H1 (cell line): ENCODE data around the gene EPHA4. TPM values are rescaled to one million over a fixed set of nuclear protein-coding genes. Genes with fewer than 3 reads are reported as not detected.

Source experiments
- CTCF ChIA-PET: fragments of 300-600 bp; sonication (Branson Sonifier 250); formaldehyde crosslinking; loops from one replicate; lab custom pipeline; 2021; ENCODE audit not compliant: partially characterized antibody; lab: Charles Lee
- POLR2A ChIA-PET: fragments of 300-600 bp; sonication (Branson Sonifier 250); formaldehyde crosslinking; loops from one replicate; lab custom pipeline; 2021; ENCODE audit warnings: inconsistent platforms; ENCODE audit not compliant: partially characterized antibody; lab: Charles Lee
- DNase-seq, 2 experiments: peaks; one replicate each; pipeline versions ENCODE4 v3.0.0 to v3.0.0-alpha.2; 2010 to 2022; ENCODE audit warnings: low spot score in 2 of 2, low read depth in 1 of 2, mixed read lengths in 1 of 2
- FAIRE-seq: peaks from 2 replicates; lab custom pipeline; 2011; peaks lifted over from hg19 to GRCh38; lab: Jason Lieb, UNC
- H2AFZ ChIP-seq: 2 replicates; pipeline ENCODE4 v1.8.1; 2012; ENCODE audit warnings: low read length, inconsistent platforms
- H2AK5ac ChIP-seq: 2 replicates; pipeline ENCODE4 v1.6.1; 2013; ENCODE audit warnings: low read depth, low read length
- H2BK120ac ChIP-seq: replicated peaks from 2 replicates; pipeline ENCODE3; 2013; ENCODE audit warnings: low read depth, low read length, inconsistent platforms
- H2BK12ac ChIP-seq: 2 replicates; pipeline ENCODE4 v1.6.1; 2013; ENCODE audit warnings: low read depth, low read length
- H2BK15ac ChIP-seq: 2 replicates; pipeline ENCODE4 v1.6.1; 2013; ENCODE audit warnings: low read length
- H2BK20ac ChIP-seq: 2 replicates; pipeline ENCODE4 v1.6.1; 2013; ENCODE audit warnings: low read length
- H2BK5ac ChIP-seq: 2 replicates; pipeline ENCODE4 v1.6.1; 2013; ENCODE audit warnings: low read depth, low read length
- H3K14ac ChIP-seq: 2 replicates; pipeline ENCODE4 v1.6.1; 2013; ENCODE audit warnings: inconsistent platforms; ENCODE audit not compliant: insufficient read length
- H3K18ac ChIP-seq: 2 replicates; pipeline ENCODE4 v1.6.1; 2013; ENCODE audit warnings: low read length; ENCODE audit errors: extremely low read depth
- H3K23ac ChIP-seq: 2 replicates; pipeline ENCODE4 v1.6.1; 2013; ENCODE audit warnings: inconsistent platforms; ENCODE audit not compliant: insufficient read length
- H3K23me2 ChIP-seq: 2 replicates; pipeline ENCODE4 v1.6.1; 2013; ENCODE audit warnings: low read depth, low read length
- H3K27ac ChIP-seq: 2 replicates; pipeline ENCODE4 v1.6.1; 2011; ENCODE audit warnings: low read depth, low read length, inconsistent platforms
- H3K27me3 ChIP-seq, 4 experiments: replicated peaks in 1 of 4; 1 replicate in 1 of 4; 2 replicates in 3 of 4; pipeline versions ENCODE4 v1.6.1 to v1.8.1; 2011 to 2013; ENCODE audit warnings: low read length in 3 of 4, mild to moderate bottlenecking in 3 of 4, inconsistent platforms in 2 of 4, mixed read lengths in 2 of 4, moderate library complexity in 1 of 4; ENCODE audit not compliant: control insufficient read depth in 3 of 4, insufficient read depth in 3 of 4; ENCODE audit errors: extremely low read depth in 1 of 4
- H3K36me3 ChIP-seq, 4 experiments: 2 replicates each; pipeline versions ENCODE4 v1.6.1 to v1.8.1; 2011 to 2013; ENCODE audit warnings: mild to moderate bottlenecking in 4 of 4, low read length in 3 of 4, moderate library complexity in 2 of 4, control low read depth in 1 of 4, inconsistent platforms in 1 of 4; ENCODE audit not compliant: insufficient read depth in 4 of 4, control insufficient read depth in 2 of 4
- H3K4ac ChIP-seq: replicated peaks from 2 replicates; pipeline ENCODE3; 2013; ENCODE audit warnings: low read length, low read depth, mixed read lengths, inconsistent platforms; ENCODE audit not compliant: insufficient read length
- H3K4me1 ChIP-seq, 4 experiments: replicated peaks in 1 of 4; 1 replicate in 1 of 4; 2 replicates in 3 of 4; pipeline versions ENCODE4 v1.6.1 to v1.8.1; 2011 to 2013; ENCODE audit warnings: low read length in 3 of 4, inconsistent platforms in 2 of 4, mixed read lengths in 1 of 4; ENCODE audit not compliant: insufficient read depth in 4 of 4, control insufficient read depth in 3 of 4
- H3K4me2 ChIP-seq, 2 experiments: 2 replicates each; pipeline versions ENCODE4 v1.6.1 to v1.8.1; 2011 to 2013; ENCODE audit warnings: low read depth in 2 of 2, low read length in 2 of 2, control low read depth in 1 of 2, inconsistent platforms in 1 of 2, mild to moderate bottlenecking in 1 of 2; ENCODE audit not compliant: insufficient read depth in 1 of 2
- H3K4me3 ChIP-seq, 4 experiments: fragments of 200-600, 300-600 bp in 1 of 4; sonication (generic), shearing (Covaris generic), sonication (Bioruptor Twin) in 1 of 4; 2 replicates each; pipeline versions ENCODE4 v1.5.1 to v1.8.1; 2011 to 2016; ENCODE audit warnings: low read length in 4 of 4, low read depth in 3 of 4, control low read depth in 2 of 4, inconsistent platforms in 2 of 4, mild to moderate bottlenecking in 2 of 4, mixed read lengths in 1 of 4, moderate library complexity in 1 of 4; ENCODE audit not compliant: insufficient read depth in 2 of 4; ENCODE audit errors: extremely low read depth in 1 of 4
- H3K56ac ChIP-seq: replicated peaks from 2 replicates; pipeline ENCODE3; 2013; ENCODE audit warnings: low read depth, mild to moderate bottlenecking, mixed read lengths, low read length, inconsistent platforms; ENCODE audit not compliant: insufficient read length
- H3K79me1 ChIP-seq: 2 replicates; pipeline ENCODE4 v1.6.1; 2013; ENCODE audit warnings: low read depth, low read length, control low read depth
- H3K79me2 ChIP-seq, 2 experiments: 2 replicates each; pipeline versions ENCODE4 v1.6.1 to v1.8.1; 2012 to 2013; ENCODE audit warnings: low read length in 2 of 2, mild to moderate bottlenecking in 2 of 2, inconsistent platforms in 1 of 2; ENCODE audit not compliant: insufficient read depth in 2 of 2, control insufficient read depth in 1 of 2
- H3K9ac ChIP-seq, 4 experiments: replicated peaks in 1 of 4; 1 replicate in 1 of 4; 2 replicates in 3 of 4; pipeline versions ENCODE4 v1.6.1 to v1.8.1; 2011 to 2013; ENCODE audit warnings: low read depth in 3 of 4, low read length in 3 of 4, control low read depth in 2 of 4, mild to moderate bottlenecking in 2 of 4, moderate library complexity in 2 of 4, inconsistent platforms in 1 of 4; ENCODE audit errors: extremely low read depth in 1 of 4
- H3K9me3 ChIP-seq, 2 experiments: 2 replicates each; pipeline versions ENCODE4 v1.6.1 to v1.8.1; 2012 to 2013; ENCODE audit warnings: mild to moderate bottlenecking in 2 of 2, moderate library complexity in 2 of 2, control low read depth in 1 of 2, inconsistent platforms in 1 of 2, low read depth in 1 of 2, low read length in 1 of 2, mixed read lengths in 1 of 2; ENCODE audit not compliant: insufficient read depth in 2 of 2
- H4K20me1 ChIP-seq, 2 experiments: replicated peaks in 1 of 2; 2 replicates each; pipeline versions ENCODE3 to v1.8.1; 2011 to 2013; ENCODE audit warnings: inconsistent platforms in 2 of 2, low read length in 2 of 2, mild to moderate bottlenecking in 1 of 2; ENCODE audit not compliant: insufficient read depth in 2 of 2, control insufficient read depth in 1 of 2
- H4K5ac ChIP-seq: 2 replicates; pipeline ENCODE4 v1.6.1; 2013; ENCODE audit warnings: low read length, low read depth, mixed read lengths, inconsistent platforms; ENCODE audit not compliant: insufficient read length
- H4K8ac ChIP-seq: 2 replicates; pipeline ENCODE4 v1.8.0; 2013; ENCODE audit warnings: mild to moderate bottlenecking, moderate library complexity, low read length, inconsistent platforms; ENCODE audit not compliant: insufficient read depth; ENCODE audit errors: extremely low read depth
- H4K91ac ChIP-seq: replicated peaks from 2 replicates; pipeline ENCODE3; 2013; ENCODE audit warnings: low read length, mixed read lengths, inconsistent platforms; ENCODE audit not compliant: insufficient read length
- CBX8 ChIP-seq: fragments of 300-800, 300-1000 bp; sonication (generic); IDR thresholded peaks from 2 replicates; pipeline ENCODE4 v1.7.1; 2016; ENCODE audit warnings: low read depth, low read length, borderline replicate concordance
- RAD21 ChIP-seq, 2 experiments: IDR thresholded peaks in 1 of 2; conservative IDR thresholded peaks in 1 of 2; 2 replicates each; pipeline ENCODE4 v1.6.1; 2011; ENCODE audit warnings: low read depth in 2 of 2, low read length in 2 of 2, improper control_type of control experiment in 1 of 2, inconsistent platforms in 1 of 2, mild to moderate bottlenecking in 1 of 2, moderate library complexity in 1 of 2
- SRF ChIP-seq: IDR thresholded peaks from 2 replicates; pipeline ENCODE4 v1.6.1; 2011; ENCODE audit warnings: mild to moderate bottlenecking, low read depth, low read length, moderate library complexity
- TCF12 ChIP-seq: IDR thresholded peaks from 2 replicates; pipeline ENCODE4 v1.6.1; 2011; ENCODE audit warnings: low read depth, mild to moderate bottlenecking, low read length
- WGBS, 2 experiments: shearing (Covaris generic) in 1 of 2; methylation state at CpG; one replicate each; pipeline versions ENCODE4 v1.1.6 to v1.1.7; 2013 to 2015; ENCODE audit warnings: low lambda C conversion rate in 2 of 2, mixed read lengths in 2 of 2, inconsistent platforms in 1 of 2, low coverage in 1 of 2, missing lambda C conversion rate in 1 of 2; ENCODE audit not compliant: insufficient replicate concordance in 2 of 2, insufficient coverage in 1 of 2, insufficient read length in 1 of 2; ENCODE audit errors: extremely low coverage in 1 of 2, missing lambda C conversion rate in 1 of 2; 5-methylcytosine and 5-hydroxymethylcytosine counted together
- polyA plus RNA-seq, 7 experiments: library from polyadenylated mRNA; depleted of rRNA in 3 of 7; stranded (reverse) in 5 of 7; unstranded in 2 of 7; fragments of >200 nt in 5 of 7; fragments of 200-250 nt in 2 of 7; gene quantifications; 1 replicate in 5 of 7; 2 replicates in 1 of 7; 4 replicates in 1 of 7; pipeline versions ENCODE4 v1.2.1 to v1.2.3, GENCODE V29; 2011 to 2013; ENCODE audit warnings: missing spikeins in 2 of 7, mixed read lengths in 2 of 7
- total RNA-seq: library from RNA; stranded (reverse); fragmentation: NEBNext Ultra II Directional; extraction: Animal tissue kit (Norgen Biotek cat#: 25700); gene quantifications from 2 replicates; pipeline ENCODE4 v1.2.1, GENCODE V29; 2021

EPHA4 gene
- total and polyA plus RNA-seq, 2 of the 8 experiments (the other 6 are each of a cell fraction or from before 2014, with no cell fraction given): 4.3 to 5.7 TPM

- H3K27me3 ChIP-seq: no peaks in the 10 kb centered on the region
- H4K8ac ChIP-seq: no peak overlapping the region
- H4K20me1 ChIP-seq: no peaks in the 10 kb centered on the region
- DNase-seq: no peak
- no peak overlapping the region for H2BK120ac ChIP-seq
- H3K79me1 ChIP-seq: no peaks in the 10 kb centered on the region
- no peak for FAIRE-seq
- no peaks in the 10 kb centered on the region for H3K79me2 ChIP-seq
- CTCF ChIA-PET: interaction anchor here (1.5 kb wide), 1 partner anchor 8 kb away, joined by 4 read pairs; no protein-coding TSS in a partner anchor
- no peak overlapping the region for H2BK12ac ChIP-seq
- no peak overlapping the region for H3K4ac ChIP-seq
- no peak overlapping the region for H3K23ac ChIP-seq
- no peak overlapping the region for H3K14ac ChIP-seq
- no peaks in the 10 kb centered on the region for H3K23me2 ChIP-seq
- no peak overlapping the region for H2AFZ ChIP-seq
- no peak overlapping the region for H2BK15ac ChIP-seq
- TF ChIP-seq SRF (no peak), TCF12 (no peak), CBX8 (no peak), RAD21 (IDR thresholded peaks at IDR 0.05 in 1 of 2, conservative IDR thresholded peaks at IDR 0.05 in 1 of 2; ENCODE audit: low read depth in 2 of 2, low read length in 2 of 2) (no peak)
- no peak overlapping the region for H3K9ac ChIP-seq
- H3K18ac ChIP-seq: no peak overlapping the region
- no peak overlapping the region for H2AK5ac ChIP-seq
- H3K56ac ChIP-seq: no peak overlapping the region
- no peaks in the 10 kb centered on the region for H3K9me3 ChIP-seq
- H2BK20ac ChIP-seq: no peak overlapping the region
- no peak overlapping the region for H4K91ac ChIP-seq
- no peaks in the 10 kb centered on the region for H3K36me3 ChIP-seq
- no peak overlapping the region for H2BK5ac ChIP-seq
- WGBS, 2 experiments: 89% methylated on average over 4 of the region's 4 CpGs; no CpG with 5 or more reads in 1 of the 2 experiments
- H3K4me1 ChIP-seq: no peaks in the 10 kb centered on the region
- POLR2A ChIA-PET: no interaction called here
- H3K4me2 ChIP-seq: no peak overlapping the region
- no peak overlapping the region for H3K4me3 ChIP-seq
- H4K5ac ChIP-seq: no peak overlapping the region
- H3K27ac ChIP-seq: no peak overlapping the region
Observed at GRCh38 chr2:221501883-221502269, 70.2 kb downstream of the EPHA4 start.
